Measurements from ENCODE around the gene ZNF366.

Gene ZNF366

DNA sequence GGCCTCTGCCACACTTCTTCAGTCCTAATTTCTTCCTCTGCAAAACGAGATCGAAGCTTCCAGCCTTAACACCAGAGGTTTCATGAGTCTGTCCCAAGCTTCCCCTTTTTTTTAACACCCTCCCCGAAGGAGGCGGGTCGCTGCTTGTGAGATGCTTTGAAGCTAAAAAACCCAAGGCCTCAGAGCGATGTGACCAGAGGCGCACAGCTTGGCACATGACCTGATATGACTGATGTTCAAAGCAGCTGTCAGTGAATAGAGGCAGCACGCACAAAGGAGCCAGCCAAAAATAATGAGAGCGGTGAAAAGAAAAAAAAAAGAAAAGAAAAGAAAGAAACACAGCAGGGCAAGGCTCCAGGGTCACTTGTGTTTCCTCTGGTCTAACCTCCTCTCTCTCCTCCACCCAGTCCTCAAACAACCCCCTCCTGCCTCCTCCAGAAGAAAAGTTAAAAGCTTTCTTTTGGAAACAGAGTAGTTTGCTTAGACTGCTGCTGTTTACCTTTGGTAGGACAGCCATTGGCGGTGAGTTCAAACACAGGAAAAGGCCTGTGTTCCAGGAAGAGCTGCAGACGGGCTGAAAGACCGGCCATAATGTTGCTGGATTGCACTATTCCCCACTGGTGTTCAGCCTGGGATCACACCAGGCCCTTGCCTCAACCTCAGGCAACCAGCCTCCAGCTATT is 10.9 kb upstream of the ZNF366 start:
- DNase-seq, result no peak

DNA sequence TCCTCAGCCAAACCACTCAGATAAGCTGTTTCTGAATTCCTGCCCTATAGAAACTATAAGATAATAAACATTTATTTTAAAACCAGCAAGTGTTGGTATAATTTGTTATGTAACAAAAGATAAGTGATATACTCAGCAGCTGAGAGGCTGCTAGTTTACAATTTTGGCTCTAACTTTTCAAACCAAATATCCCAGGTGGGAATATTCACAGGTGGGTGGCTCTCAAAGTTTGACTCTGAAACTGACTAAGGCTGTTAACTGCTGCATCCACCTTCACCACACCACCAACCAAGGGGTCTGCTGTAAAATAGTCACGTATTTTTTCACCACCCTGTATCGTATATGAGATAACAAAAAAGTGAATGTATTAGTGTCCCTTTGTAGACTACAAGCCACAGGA is 9.7 kb upstream of the ZNF366 start:
- no peak for DNase-seq

DNA sequence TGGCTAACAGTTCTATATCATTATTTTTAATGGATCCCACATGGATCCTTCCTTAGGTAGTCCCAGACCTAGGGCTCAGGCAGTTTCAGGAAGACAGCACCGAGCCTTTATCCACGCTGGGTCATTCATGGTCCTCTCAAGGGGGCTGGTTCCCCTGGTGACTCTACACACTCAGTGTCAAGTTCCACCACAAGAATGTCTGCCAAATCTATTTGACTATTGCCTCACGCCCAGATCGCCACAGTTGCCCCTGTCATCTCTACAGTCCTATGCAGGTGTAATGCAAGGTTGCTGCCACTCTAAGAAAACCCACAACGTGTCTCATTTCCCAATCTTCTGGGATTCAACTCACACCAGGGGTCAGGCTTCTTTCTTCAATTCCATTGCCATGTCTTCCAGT is 8.0 kb upstream of the ZNF366 start:
- DNase-seq, result no peak

DNA sequence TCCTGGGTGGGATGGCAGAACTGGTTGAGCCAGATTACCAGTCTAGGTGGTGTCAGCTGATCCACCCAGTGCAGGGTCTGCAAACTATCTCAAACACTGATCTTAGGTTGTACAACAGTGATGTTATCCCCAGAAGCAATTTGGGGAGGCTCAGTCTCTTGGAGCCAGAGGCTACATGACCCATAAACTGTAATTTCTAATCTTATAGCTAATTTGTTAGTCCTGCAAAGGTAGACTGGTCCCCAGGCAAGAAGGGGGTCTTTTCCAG is 5.3 kb upstream of the ZNF366 start:
- DNase-seq, result no peak

DNA sequence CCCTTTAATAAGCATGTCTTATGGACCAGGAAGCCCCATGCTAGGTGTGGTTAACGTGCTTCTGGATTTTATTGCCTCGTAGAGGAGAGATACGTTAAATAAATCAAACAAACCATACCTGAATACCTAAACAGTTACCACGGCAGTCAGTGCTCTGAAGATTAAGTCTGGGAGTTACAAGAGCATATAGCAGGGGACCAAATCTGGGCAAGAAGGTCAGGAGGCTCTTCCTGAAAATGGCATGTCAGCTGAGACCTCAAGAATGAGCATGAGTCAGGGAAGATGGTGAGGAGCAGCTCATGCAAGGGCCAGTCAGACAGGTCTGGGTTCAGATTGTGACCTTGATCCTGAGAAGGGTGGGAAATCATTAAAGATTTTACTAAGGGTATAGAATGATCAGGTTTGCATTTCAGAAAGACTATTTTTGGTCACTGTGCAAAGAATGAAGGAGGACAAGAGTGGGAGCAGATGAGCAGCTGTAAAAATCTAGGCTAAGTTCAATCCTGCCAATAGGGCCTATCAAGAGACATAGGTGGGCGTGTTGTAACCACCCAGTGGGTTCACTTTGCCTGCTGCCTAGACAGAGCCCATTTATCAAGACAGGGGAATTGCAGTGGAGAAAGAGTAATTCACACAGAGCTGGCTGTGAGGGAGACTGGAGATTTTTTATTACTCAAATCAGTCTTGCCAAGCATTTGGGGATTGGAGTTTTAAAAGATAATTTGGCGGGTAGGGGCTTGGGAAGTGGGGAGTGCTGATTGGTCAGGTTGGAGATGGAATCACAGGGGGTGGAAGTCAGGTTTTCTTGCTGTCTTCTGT is 4.8 kb upstream of the ZNF366 start:
- no peak for DNase-seq

DNA sequence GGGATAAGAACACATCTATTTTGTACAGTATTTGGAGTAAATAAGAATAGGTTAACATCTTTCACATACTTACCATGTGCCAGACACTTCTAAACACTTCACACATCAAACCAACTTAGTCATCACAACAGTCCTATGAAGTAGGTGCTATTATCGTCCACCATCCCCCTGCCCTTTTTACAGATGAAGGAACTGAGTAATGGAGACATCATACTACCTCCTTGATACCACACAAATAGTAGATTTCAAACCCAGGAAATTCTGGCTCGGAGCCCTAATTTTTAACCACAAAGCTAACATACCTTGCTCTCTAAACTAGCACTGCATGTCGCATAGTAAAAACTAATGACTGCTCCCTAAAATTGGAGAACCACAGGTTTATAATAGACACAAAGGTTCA is 4.2 kb upstream of the ZNF366 start:
- DNase-seq, result no peak

DNA sequence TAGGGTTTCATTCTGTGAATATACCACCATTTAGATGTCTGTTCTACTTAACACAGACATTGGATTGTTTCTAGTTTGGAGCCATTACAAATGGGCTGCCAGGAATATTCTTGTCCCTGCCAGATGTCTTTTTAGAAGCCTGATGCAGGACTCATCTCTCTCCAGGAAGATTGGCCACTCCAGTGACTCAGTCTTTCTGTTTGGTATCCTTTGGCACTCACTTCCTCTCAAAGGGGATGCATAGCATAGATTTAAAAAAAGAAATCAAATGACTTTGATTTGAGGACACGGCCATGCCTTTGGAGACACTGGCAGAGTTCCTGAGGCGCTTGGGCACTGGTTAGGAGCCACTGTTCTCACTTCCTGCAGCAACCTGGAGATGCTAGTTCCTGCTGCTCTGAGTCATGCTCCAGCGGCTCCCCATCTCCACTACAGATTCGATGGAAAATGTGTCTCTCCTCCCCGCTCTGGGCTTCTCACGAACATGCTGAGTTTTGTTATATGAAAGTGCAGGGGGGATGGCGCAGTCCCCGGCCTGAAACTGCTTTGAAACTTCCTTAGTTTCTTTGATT is 3.5 kb upstream of the ZNF366 start:
- DNase-seq, result no peak

DNA sequence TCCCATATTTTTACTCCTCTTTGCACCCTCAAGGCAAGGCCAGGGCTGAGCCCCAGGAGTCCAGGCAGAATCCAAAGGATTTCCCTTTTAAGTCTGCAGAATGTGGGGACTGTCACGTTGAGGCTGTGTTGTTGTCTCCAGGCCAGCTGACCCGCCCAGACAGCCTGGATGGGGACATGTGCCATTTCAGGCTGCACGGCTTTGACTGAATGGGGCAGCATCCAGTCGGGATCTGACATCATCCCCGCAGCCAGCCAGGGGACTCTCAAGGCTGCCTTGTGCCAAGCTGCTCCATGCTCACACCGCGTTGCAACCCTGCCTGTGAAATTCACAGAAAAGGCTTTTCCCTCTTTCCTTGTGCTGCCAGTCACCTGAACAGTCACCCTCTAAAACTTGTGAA is 2.2 kb upstream of the ZNF366 start:
- DNase-seq, result no peak

DNA sequence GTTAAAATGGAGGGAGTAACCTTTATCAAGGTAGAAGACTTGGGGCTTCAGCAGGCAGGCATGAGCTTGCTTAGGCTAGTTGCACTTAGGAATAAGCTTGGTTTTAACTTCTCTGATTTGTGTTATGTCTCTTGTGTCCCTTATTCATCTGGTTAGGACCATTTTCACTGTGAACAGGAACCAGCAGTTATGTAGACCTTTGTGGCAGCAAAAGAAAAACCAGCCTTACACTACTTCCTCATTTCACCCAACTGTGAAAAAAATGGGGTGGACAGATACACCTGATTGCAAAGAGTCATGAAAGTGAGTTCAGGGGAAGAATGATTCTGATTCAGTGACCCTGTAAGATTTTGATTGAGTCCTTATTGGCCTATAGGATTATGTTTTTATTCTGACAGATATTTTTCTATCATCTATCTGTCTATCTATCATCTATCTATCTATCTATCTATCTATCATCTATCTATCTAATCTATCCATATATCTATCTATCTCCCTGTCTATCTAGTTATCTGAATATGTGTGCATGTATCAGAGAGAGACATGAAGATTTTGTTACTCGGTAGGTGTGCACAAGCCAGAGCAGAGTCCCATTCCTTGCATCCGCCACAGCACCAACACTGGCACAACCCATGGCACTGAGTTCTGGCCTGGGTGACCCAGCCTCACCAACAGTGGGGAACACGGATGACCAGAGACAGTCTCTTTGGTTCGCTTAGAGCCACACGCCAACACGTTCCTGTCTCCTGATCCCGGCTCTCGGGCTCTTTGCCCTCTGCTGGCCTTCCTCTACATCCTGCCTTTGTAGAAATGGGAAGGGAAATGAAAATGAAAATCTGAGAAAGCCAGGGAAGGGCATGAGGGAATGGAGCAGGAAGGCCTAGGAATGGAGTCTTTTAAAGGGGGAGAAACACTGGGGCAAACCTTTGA is 1.3 kb upstream of the ZNF366 start:
- DNase-seq, result no peak

DNA sequence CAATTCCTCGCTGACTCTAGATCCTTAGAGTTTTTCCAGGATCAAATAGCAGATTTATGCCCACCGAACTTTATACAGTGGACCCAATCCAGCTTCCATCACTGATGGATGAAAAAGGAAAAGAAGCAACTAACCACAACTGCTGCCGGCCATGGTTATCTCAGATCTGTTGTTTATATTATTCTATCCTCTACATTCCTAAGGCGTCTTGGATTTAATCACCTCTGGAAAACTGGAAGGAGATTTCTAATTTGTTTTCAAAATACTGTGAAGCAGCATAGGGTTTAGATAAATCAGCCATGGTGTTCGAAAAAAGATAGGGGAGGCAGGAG is 663 bp upstream of the ZNF366 start:
- no peak for DNase-seq

DNA sequence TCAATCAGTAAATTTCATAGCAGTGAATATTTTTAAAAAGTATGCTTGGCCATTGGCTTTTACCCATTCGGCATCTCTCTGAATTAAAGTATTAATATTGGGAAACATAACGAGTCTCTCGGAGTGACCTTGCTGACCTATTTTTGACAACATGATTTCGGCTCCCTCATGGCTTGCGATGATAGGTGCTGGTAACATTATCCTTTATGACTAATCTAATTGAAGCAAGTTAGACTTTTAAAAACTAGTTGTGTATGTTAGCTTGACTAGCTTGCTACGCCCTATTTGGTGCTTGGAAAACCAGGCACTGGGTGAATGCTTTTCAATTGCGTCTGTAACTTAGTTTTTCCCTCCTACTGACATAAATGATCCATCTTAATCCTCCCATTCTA is 1.1 kb downstream of the ZNF366 start:
- no peak for DNase-seq

DNA sequence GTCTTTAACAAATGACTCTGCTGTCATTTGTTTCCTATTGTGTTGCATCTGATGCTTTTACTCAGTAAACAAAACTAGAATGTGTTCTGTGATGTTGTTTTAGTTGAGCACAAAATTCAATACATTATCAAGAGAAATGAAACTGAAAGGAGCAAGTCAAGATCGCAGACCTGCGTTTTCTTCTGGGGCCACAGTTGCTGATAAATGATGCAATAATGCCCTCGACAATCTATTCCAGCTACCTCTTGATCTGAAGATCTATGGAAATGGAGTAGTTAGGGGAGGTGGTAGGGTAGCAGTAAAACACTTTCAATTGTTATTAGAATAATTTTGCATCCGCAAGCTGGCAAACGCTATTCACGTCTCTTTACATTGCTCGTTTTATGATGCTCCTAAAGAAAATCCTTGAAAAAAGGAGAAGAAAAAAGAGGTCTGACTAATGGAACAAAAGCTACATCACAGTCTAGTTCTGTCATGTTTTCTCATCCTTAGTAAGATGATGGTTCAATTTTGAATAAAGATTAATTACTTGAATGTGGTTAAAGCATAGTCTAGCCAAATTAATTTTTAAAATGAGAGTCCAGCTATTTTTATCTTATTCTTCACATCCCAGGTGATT is 1.6 kb downstream of the ZNF366 start:
- no peak for DNase-seq

DNA sequence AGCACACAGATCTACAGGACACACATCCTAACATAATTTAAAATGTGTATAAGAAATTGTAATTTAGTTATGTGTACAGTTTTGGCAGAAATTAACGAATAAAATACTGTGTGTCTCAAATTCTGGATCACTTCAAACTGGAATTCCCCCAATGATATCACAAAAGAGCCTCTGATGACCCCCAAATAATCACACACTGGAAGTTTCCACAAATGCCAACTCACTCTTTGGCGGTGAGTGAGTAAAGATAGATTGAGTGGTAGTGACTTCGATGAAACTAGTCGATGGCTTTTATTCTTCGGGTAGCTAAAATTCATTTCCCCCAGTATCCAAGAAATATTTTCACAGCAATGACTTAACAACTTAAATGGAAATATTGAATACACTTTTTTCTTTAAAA is 2.2 kb downstream of the ZNF366 start:
- DNase-seq, result no peak

DNA sequence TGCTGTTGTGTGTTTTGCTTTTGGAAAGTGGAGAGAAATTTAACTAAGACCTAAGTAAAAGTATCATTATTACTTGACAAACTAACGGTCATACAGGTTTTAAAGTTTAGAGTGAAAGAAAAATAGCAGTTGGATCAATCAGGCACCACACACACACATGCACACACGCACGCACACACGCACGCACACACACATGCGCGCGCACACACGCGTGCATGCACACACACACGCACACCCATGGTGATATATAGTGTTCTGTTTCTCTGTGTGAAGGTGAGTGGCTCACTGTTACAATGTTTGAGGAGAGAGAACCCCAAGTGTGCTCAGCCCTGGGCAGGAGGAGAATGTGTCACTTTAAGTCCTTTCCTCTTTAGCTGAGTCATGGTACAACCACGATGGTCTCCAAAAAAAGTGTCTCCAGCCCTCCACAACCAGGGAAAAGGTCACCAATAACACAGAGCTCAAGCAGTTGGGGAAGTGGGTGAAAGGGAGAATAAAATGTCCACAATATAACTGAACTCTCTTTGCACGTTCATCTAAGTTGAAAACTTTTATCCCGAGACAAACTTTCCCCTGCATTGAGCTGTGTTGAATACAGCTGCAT is 3.2 kb downstream of the ZNF366 start:
- no peak for DNase-seq

DNA sequence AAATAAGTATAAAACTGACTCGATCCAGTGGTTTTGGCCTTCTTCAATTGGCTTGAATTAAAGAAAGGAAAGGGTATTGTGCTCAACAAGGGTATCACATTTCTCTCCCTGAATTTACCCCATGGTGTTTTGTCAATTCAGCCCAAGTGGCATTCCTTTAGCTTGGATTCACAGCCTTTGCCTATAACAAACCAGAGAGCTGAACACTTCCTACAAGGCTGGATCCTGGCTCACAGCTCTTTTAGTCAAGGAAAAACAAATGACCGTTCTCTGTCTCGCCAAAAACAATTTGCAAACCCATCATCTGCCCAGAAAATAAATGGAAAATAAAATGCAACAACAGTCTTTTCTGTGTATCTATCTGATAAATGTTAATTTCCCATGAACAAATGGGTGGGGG is 5.7 kb downstream of the ZNF366 start:
- no peak for DNase-seq

DNA sequence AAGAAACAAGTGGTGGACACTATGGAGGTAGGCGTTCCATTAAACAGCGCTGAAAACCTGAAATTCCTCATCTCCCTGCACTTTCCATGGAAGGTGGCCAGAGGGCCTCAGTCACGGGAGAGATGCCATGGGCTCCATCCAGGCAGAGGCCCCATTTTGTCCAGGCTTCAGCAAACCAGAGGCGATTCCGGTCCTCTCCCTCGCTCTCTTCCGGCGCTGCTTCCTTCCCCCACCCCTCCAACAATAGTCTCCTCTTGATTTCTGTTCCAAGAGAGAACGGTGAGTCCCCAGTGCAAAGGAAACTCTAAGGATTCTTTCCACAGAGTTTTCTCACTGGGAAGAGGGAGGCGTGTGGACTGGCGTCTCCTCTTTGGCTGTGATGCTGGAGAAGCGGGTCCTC is 7.5 kb downstream of the ZNF366 start:
- DNase-seq, result no peak

DNA sequence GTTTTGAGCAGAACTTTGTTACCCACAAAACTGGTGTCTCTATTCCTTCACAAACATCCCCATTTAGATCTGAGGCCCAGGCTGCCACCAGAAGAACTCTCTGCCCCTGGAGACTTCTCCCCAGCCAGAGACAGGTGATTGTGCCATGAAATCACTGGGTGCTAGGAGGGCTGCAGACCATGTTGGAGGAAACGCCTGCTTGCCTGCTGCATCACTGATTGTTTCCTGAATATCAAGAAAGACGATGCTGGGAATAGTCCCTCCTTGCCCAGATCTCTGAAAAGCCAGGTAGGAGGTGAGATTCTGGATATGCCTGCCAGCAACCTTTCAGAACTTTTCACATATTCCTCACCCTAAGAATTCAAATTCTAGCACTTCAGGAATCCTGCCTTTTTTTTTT is 8.1 kb downstream of the ZNF366 start:
- DNase-seq, result no peak

DNA sequence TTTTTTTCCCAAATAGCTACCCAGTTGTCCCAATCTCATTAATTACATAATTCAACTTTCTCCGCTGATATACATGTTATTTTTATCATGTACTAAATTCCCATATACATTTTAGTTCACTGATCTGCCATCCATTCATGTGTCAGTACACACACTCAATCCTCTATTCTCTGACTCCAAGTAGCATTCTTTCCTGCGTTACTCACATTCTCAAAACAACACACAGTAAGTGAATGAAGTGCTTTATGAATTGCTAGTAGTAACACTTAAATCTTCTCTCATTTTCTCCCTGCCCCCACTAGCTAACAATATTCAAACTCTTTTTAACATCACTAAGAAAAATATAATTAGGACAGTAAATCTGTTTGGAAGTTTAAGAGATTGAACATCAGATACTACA is 8.9 kb downstream of the ZNF366 start:
- no peak for DNase-seq

DNA sequence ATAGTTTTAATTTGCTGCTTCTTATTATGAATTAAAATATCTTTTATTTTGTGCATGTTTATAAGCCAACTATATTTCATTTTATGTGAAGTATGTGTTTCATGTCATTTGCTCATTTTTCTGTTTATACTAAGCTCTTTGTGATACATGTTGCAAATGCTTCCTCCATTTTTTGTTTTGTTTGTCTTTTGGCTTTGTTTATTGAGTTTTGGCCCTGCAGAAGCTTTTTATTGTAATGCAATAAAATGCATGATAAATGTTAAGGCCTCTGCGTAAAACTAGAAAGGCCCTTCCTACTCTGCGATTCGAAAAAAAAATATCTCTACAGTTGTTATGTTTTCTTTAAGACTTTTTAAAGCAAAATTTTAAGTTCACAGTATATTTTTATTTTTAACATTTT is 9.4 kb downstream of the ZNF366 start:
- DNase-seq, result no peak

DNA sequence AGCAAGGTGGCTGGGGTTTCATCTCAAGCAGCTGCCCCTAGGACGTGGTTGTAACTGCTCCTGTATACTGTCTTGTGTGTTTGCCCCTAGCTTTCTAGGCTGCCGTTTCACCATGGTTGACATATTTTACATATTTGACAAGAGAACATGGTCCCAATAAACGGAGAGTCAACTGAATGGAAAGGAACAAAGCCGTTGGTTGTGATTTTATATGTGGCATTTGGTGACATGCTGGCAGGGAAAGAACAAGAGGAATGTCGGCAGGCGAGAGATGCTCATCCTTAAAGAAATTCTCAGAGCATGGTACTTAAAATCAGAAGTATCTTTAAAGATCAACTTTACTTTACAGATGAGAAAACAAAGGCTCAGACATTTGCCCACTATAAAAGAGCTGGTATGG is 11.8 kb downstream of the ZNF366 start:
- no peak for DNase-seq

DNA sequence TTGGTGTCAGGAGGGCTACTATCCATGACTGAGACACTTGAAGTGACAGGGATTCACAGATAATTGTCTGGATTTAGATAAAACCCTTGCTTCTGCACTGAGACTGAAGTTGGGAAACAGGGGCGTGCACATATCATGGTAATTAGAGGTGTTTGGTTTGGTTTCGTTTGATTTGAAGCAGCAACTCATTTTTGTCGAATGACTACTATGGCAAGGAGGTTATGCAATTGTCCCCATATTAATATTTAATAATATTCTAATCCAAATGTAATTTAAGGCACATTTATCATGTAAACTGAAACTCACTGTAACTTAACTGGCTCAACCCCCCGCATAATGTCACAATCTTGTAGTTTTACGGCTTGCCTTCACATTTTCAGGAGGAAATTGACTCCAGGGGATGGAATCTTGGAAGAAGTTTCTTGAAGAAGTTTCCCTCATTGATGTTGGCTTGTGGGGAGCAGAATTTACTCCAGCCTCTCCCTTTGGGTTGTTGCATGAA is 12.5 kb downstream of the ZNF366 start:
- no peak for DNase-seq

DNA sequence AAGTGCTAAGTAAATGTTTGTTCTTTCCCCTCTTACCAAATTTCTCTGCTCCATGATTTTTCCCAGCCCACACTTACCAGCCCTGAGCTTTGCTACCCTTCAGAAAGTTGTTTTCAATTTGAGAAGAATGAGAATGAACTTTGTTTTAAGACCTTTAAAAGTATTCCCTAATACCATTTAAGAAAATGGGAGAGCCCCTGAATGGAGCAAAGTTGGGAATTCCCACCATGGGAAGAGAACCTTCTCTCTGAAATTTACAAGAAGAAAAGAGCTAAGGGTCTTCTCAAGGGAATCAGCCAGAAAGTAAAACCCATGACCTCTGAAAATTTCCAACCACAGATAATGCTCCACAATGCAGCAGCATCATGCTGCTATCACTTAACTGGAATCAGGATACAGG is 17.7 kb downstream of the ZNF366 start:
- DNase-seq, result no peak

DNA sequence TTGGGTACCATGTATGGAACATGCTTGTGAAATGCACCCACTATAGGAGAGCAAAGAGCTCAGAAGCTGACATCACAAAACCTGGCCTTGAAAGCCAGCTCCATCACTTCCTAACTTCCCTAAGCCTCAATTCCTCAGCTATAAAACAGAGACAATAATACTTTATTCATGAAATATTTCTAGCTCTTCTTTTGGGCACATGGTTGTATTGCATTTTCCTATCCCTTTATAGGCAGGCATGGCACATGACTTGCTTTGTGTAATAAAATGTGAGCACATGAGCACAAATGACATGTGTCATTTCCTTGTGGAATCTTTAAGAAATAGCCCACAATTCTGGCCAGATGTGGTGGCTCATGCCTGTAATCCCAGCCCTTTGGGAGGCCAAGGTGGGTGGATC is 18.5 kb downstream of the ZNF366 start:
- DNase-seq, result no peak
